Stimulated activated CD8-positive, alpha-beta memory T cell treated with anti-CD3 and anti-CD28 coated beads, Interleukin-12 subunit alpha, Interleukin-12 subunit beta, amount 100 ng/mL, for 4 hours (primary cell): ENCODE data around the gene SH3PXD2A.
A peak's percentile ranks its signal among the peaks of the same experiment; 100 is the strongest.
"Not testable (repeated sequence)": the region's sequence is repeated elsewhere in the genome, so short reads cannot be mapped to it uniquely, and the experiment has no call there.

Experiments
- DNase-seq: peaks from one replicate; pipeline ENCODE4 v3.0.0-alpha.2; 2020; ENCODE audit warnings: low read depth

Gene SH3PXD2A

DNA sequence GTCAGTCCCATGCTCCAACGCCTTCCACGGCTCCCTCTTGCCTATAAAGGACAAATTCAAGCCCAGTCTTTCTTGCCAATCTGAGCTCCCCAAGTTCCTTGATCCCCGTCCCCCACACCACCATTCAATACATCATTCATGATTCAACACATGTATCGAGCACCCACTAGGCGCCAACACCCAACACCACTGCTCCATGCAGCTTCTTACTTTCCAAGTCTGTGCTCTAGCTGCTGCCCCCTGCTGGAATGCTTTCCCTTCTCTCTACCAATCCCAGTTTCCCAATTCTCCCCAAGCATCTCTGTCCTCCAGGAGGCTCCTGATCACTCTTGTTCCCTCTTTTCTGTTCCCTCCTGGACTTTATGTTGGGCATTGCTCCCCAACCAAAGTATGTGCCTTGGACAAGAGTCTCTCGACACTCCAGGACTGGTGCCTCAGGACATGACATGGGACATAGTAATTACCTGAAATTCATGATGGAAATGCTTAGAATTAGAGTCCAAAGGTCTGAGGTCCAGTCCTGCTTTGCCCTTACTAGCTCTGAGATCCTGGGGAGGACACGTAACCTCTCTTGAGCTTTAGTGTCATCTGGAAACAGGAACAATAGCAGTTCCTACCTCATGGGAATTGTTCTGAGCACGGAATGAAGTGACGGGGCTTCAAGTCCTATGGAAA, 189.2 kb downstream of the SH3PXD2A start:
- DNase-seq, result no peak

DNA sequence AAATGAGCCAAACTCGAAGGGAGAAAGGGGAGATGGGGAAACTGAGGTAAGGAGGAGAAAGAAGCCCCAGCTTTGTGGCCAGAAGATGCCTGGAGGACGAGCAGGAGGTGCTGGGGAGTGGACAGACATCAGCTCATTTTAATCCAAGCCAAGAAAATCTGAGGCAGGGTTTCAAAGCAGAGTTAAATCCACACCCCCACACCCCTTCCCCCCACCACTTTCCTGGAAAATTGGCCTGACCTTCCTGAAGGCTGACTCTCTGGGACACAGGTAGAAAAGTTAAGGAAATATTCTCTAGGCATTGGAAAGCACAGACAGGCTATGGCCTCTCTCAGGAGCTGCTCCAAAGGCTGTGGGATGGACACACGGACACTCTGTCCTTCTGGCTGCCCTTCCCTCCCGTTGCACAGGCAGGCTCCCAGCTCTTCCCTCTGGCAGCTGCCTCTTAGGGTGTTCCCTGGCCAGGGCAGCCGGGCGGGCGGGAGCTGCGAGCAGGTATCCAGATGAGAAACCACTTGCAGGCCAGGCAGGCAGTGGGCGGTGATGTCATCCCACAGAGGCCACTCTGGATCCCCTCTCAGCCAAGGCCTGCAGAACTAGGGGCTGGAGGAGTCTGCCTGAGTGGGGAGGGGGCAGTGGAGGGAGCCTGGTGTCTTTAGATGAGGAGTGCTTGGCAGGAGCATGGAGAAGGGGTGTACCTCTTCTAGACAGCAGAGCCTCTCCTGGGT, 190.1 kb downstream of the SH3PXD2A start:
- no peak for DNase-seq

DNA sequence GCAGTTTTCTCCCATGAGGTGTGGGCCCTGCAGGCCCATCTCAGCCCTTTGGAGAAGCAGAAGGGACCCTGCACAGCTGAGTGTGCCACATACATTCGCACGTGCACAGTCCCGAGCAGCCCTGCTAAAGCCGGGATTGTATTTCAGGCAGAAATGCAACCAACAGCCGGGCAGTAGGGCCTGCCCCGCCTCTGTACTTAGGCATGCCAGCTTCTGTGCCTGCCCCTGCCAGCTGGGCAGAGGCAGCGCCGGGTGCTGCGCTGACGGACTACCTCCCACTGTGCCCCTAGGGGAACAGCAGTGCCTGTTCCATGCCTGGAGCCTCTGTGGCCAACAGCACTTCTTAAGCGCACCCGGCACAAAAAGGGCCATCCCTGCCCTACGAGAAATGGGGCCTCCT, 191.6 kb downstream of the SH3PXD2A start:
- DNase-seq, result no peak

DNA sequence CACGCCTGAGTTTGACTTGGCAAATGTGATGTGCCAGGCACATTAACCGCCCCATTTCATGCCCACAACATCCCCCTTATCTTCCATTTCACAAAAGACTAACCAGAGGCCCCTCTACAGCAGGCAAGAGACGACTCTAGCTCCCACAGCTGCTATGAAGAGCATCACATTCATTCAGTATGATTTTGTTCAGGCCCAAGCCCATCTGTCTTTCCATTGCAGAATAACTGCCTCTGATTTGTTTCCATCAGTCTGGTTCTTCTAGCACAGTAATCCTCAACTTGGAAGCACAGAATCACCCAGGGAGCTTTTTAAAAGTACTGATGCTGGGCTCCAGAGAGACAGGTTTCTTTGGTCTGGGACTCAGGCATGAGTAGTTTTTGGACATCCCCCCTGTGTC, 192.1 kb downstream of the SH3PXD2A start:
- no peak for DNase-seq

DNA sequence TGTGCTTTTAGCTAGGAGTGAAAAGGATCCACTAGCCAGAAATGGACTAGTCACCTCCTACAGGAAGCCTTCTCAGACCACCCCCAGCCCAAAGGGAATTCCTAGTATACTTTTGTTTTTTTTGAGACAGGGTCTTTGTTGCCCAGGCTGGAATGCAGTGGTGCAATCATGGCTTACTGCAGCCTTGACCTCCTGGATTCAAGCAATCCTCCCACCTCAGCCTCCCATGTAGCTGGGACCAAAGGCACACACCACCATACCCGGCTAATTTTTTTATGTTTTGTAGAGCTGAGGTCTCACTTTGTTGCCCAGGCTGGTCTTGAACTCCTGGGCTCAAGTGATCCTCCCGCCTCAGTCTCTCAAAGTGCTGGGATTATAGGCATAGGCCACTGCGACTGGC, 192.7 kb downstream of the SH3PXD2A start:
- not testable (repeated sequence) for DNase-seq

DNA sequence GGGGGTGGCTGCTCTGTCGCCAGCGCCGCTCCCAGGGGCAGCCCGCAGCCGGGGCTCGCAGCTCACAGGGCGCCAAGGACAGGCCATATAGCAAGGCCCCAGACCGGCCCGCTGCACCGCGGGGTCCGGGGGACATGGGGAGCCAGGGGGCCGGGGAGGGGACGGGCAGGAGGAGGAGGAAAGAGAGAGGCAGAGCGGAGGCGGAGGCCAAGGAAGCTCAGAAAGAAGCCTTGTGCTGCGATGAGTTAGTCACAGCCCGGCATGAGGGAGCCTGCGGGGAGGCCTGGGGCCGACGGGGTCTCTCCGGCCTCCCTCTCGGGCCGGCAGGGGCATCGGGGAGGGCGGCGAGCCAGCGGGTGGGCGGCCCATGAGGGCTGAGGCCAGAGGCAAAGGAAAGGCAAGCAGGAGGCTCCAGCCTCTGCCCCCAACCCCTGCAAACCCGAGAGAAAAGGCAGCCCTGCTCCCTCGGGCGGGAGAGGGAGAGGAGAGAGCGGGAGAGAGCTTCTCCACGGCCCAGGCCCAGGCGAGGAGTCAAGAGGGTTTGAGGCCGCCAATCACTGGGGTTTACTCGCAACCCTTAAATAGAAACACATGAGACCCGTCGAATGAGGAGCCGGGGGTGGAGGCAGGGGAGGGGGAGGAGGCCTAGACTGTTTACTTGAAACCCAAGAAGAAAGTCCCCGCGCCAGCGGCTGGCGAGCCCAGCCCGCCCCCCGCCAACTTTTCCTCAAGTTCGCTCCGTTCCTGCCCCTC, 194.0 kb downstream of the SH3PXD2A start:
- no peak for DNase-seq

DNA sequence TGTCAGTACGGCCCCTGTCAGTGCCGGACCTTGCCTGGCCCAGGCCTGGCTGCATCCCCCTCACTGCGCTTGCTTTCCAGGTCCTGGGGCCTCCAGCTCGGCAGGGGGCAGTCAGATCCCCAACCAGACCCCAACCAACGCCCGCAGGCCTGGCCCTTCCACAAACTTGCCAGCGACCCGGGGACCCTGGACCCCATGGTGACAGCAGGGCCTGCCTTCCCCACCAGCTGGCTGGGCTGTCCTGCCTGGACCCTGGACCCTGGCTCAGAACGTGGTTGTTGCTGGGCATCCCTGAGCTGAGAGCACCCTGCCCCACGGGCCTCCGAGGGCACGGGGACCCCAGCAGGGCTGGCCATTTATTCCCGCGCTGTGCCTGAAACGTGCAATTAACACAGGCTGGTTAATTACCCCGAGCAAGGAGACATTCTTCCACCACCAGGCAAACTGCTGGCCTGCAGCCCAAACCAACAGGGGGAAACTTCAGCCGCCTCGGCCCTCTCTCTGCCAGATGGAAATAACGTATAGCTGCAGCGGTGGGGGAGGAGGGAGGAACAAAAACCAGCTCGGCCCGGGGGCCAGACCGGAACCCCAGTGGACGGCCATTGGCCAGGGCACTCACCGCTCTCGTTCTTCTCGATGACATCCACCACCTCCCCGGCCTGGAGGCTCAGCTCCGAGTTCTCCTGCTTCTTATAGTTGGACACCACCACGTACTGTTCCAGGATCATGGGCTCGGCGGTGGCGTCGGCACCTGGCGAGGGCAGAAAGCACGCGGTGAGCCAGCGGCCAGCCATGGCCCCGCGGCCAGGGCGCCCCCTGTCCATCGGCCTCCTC, 194.8 kb downstream of the SH3PXD2A start:
- no peak for DNase-seq

DNA sequence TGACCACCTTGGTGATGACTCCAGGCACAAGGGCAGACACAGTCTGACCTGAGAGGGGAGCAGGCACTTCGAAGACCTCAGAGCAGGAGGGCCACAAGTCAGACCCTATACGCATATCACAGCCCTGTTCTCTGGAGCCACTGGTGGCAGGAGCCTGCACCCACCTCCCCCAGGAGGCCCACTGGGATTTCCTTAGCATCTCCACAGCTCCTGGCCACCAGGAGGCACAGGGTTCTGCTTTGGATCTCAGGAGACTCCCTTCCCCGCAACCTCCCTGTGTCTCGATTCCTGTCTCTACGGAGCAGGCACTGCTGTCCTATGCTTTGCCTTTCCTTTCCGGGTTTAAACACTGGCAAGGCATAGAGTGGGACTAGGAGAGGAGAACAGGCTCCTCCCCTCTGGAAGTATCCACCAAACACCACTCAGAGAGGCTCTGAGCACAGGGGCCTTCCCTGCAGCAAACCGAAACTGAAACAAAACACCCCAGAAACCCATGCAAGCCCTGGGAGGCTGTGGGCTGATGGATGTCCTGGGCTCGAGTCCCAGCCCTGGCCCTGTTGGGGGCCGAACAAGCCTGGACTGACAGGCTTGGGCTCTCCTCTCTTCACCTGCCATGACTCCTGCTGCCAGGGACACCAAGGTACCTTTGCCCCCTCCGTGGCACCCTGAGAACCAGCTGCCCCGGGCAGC, 195.6 kb downstream of the SH3PXD2A start:
- peak; percentile 28 for DNase-seq

DNA sequence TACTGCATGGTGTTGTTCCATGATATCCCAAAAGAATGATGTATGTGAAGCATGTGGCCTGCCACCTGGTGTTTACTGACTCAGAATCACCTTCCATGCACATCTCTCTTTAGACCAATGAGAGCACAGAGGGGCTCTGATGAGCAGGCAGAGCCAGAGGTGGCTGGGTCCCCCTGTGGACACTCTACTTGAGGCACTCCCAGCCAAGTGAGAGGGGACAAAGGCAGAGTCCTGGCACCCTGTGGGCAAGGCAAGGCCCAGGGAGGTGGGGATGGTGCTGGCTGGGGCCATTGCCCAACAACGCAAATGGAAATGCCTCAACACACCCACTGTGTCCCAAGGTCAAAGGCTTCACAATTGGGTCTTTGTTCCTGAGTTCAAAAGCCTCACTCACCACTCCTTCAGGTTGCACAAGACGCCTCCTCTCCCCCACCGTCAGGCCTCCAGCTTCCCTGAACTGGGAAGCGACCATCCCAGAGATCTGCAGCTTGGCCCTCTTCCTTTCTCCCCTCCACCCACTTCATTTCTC, 197.3 kb downstream of the SH3PXD2A start:
- DNase-seq, result no peak

DNA sequence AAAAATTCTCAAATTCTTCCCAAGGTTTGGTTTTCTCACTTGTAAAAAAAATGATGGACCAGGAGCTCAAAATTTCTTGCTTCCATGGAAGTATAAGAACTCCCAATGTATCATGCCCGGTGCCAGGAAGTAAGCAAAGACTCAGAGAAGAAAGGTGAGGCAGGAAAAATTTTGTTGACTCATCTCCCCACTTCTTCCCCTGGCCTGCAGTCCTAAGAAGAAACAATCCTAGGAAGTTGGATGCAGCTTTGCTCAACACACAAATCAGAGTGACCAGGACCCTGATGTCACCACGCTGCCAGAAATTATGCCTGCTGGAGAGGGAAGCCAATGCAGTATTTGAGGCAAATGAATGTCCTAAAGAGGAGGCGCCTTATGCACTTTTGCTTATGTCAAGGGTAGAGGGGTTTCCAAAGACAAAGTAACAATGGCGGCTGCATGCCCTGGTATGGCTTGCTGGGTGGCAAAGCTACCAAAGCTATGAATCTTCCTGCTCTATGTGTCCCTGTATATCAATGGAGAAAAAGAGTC, 198.2 kb downstream of the SH3PXD2A start:
- no peak for DNase-seq

DNA sequence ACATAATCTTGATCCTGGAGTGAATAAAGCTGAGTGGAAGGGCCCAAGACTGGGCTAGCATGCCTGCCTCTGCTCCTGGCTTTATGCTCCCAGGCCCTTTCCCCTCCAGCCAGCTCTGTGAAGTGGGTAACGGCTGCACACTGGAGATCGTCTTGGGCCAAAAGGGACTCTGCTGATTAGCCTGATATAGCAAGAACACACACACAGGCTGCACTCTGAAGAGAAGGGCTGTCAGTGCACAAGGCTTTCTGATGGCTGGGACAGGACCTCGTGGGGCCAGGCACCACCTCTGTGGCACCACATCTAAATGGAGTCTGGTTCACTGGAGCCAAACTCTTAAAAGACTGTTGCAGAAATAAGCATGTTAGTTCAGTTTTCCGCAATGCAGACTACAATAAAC, 200.5 kb downstream of the SH3PXD2A start:
- no peak for DNase-seq

DNA sequence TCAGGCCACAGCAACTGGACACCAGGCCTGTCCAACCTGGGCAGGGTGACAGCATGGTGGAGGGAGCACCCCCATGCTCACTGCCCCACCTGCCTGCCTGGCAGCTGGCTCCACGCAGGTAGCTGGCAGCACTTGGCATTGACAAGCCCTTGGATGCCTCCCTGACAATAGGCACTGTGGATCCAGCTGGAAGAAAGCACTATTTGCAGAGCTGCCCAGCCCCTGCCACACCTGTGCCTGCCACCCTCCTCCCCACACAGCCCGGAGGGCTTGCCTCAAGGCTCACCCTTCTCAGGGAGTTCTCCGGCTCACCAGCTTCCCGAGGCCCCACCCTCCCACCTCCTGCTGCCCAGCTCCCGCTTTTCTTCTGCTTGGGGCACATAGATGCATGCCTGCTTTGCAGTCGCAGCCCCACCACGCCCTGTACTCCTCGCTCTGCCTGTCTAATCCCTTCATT, 201.8 kb downstream of the SH3PXD2A start:
- DNase-seq, result no peak

DNA sequence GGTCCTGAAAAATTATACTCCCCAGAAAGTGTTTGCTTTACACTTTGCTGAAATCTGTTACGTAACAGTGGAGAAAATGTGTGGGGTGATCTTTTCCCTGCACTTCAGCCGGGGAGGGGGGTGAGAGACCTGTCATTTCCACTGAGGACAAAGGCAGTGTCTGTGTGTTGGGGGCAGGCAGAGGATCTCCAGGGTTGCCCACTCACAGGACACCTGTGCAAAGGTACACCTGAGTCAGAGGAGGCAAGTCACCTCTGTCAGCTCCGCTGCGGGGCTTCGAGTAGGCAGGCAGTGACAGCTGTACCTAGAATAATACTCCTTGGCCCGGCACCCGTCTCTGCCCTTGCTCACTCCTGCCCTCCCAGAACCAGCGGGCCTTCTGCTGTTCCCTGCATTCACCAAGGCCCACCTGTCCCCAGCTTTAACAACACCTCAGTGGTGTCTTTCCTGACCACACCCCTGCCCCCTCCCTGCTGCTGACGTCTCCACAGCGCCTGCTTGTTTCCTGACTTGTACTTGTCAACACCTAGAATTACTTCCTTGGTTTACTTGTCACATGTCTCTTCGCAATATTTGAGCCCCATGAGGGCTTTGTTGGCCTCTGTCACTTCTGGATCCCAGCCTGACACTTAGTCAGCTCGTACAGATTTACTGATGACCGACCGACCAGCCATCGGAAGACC, 202.6 kb downstream of the SH3PXD2A start:
- DNase-seq, result no peak

DNA sequence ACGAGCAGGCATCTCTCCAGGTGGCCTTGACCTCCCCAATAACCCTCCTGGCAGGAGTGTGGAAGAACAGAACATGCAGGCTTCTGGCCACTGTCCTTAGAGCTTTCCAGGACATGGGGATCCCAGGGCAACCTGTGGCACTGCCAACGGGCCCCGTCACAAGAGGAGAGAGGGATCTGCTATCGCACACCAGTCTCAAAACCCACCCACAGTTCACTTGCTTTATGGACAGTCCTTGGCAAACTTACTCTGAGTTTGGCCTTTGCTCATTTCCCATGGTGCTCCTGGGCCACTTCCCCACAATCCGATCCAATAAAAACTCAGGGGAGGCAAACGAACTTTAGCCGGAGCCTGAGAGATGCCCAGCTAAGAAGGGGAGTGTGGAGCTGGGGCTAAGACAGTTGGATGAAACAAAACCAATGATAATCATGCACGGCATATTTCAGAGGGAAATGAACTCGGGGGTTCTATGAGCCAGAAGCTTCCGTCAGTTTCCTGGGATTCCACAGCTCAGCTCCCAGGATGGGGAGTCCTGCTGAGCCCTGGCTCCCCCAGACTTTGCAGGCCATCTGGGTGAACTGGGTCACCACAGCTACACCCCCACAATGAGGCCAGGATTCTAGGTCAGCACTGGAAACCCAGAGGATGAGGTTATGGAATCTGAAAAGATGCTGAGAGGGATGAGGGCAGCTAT, 203.4 kb downstream of the SH3PXD2A start:
- DNase-seq, result no peak

DNA sequence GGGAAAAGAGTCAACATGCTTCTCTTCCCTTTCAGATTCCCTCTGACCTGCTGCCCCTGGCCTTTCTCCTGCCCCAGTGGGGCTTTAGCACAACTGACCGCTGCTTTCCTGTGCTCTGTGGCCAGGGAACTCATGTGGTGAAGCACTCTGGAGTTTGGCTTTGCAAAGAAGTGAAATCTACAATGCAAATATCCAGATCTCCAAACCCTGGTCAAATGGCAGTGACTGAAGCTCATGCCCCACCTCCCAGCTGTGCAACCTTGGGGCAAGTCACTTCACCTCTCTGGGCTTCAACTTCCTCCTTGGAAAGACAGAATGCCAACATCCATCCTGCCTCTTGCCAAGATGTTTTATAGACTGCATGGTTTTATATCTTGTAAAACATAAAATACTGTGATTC, 204.0 kb downstream of the SH3PXD2A start:
- no peak for DNase-seq

DNA sequence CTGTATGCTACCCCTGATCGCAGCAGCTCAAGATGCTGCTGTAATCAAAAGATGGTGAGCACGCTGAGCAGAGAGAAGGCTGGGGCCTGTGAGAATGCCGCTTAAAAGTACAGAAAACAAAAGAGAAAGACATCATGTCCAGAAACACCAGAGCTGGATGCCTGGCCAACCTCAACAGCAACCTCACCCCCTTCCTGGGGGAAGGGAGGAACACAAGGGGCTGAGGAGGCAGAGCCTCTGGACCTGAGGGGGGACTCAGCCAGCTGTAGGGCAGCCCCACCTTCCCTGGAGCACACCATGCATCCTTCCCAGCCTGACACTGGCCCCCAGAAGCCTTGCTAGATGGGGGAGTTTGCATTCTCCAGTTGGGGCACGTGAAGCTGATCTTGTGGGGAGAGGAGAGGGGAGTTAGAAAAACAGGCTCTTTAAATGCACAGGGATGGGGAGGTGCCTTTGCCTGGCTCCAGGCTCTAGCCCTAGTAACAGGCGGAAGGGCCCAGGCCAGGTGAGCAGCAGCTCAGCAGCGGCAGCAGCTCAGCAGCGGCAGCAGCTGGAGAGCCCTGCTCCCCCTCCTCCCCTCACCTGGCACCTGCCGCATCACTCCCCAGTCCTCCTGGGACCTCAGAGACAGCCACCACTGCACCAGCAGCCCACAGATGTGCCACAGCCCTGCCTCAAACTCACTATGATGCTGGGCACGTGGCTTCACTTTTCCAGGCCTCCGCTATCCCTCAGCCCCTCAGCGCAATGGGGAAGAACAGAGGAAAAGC, 205.5 kb downstream of the SH3PXD2A start:
- DNase-seq, result no peak

DNA sequence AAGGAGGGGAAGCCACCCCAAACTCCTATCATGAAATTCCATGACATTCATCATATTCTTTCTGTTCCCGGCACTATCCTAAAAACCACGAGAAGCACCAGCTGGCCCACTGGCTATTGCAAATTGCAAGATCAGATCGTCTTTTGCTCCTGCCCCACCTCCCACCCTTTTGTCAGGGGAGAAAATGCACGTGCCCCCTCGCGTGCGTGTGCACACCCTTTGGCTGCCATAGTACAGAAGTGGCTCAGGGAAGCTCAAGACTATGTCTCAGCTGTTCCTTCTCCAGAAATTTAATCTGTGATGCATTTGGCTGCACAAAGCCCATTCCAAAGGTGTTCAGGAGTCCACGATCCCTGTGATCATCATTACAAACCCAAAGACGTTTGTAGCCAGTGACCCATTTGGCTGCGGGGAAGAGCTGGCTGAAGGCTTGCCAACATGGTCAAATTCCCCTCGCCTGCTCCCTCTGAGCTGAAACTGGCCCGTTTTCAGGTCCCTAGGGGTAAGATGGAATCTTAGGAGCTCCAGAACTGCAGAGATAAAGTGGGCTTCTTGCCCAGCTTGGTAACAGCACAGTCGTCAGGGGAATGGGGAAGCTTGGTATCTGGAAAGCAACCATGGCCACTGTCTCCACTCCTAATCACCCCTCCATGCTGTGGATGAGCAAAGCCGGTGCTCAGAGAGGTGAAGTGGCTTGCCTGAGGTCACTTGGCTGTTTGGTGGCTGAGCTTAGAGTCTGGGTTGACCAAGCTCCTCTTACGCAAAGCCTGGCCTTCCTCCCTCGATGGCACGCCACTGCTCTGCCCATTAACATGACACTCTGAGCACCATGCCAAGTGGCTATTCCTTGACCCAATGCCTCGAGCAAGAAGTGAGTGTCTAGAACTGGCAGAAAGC, 206.5 kb downstream of the SH3PXD2A start:
- DNase-seq, result no peak

DNA sequence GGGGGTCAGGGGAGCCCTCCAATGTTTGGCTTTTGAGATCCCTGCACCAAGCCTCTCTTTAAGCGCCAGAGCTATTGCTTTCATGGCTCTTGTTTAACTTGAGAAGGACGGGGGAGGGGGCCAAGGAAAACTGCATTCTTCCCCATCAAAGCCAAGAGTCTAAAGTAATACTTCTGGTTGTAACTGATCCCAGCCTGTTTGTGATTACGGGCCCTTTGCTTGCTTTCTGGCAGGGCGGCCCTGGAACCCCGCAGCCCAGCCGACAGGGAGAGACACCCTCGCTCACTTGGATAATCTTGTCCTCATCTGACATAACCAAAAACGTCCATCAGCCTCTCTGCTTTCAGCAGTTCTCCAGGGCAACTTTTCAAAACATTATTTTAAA, 207.1 kb downstream of the SH3PXD2A start:
- no peak for DNase-seq
